H9 (cell line): ENCODE measurements around the gene HDAC3. TPM values are rescaled to one million over a fixed set of nuclear protein-coding genes. Genes with fewer than 3 reads are reported as not detected.

Experiments
- DNase-seq: peaks from one replicate; pipeline ENCODE4 v3.0.0-alpha.2; 2017
- H2AFZ ChIP-seq: one replicate; pipeline ENCODE4 v1.6.1; 2013; ENCODE audit warnings: mild to moderate bottlenecking, low read length, control low read depth, moderate library complexity
- H2AK5ac ChIP-seq: 2 replicates; pipeline ENCODE4 v1.6.1; 2013; ENCODE audit warnings: low read length, control low read depth, mixed read lengths; ENCODE audit not compliant: insufficient read length
- H2BK120ac ChIP-seq: one replicate; pipeline ENCODE4 v1.6.1; 2013; ENCODE audit warnings: low read depth, mild to moderate bottlenecking, low read length, control low read depth, inconsistent platforms; ENCODE audit not compliant: poor library complexity, severe bottlenecking
- H2BK12ac ChIP-seq: 2 replicates; pipeline ENCODE4 v1.6.1; 2013; ENCODE audit warnings: low read length, control low read depth, mixed read lengths, low read depth; ENCODE audit not compliant: insufficient read length
- H2BK15ac ChIP-seq: 2 replicates; pipeline ENCODE4 v1.6.1; 2013; ENCODE audit warnings: low read depth, low read length, control low read depth
- H2BK20ac ChIP-seq: one replicate; pipeline ENCODE4 v1.6.1; 2013; ENCODE audit warnings: low read depth, mild to moderate bottlenecking, low read length, control low read depth, inconsistent platforms; ENCODE audit not compliant: poor library complexity, severe bottlenecking
- H2BK5ac ChIP-seq: 2 replicates; pipeline ENCODE4 v1.6.1; 2013; ENCODE audit warnings: low read length, control low read depth, mixed read lengths; ENCODE audit not compliant: insufficient read length
- H3K14ac ChIP-seq: 2 replicates; pipeline ENCODE4 v1.6.1; 2013; ENCODE audit warnings: low read length, control low read depth; ENCODE audit not compliant: insufficient read depth
- H3K18ac ChIP-seq: 2 replicates; pipeline ENCODE4 v1.6.1; 2013; ENCODE audit warnings: low read depth, mild to moderate bottlenecking, mixed read lengths, low read length, control low read depth; ENCODE audit not compliant: insufficient read length
- H3K23ac ChIP-seq: 2 replicates; pipeline ENCODE4 v1.6.1; 2013; ENCODE audit warnings: low read length, control low read depth, mixed read lengths, low read depth; ENCODE audit not compliant: insufficient read length
- H3K23me2 ChIP-seq: 2 replicates; pipeline ENCODE4 v1.6.1; 2013; ENCODE audit warnings: low read depth, mild to moderate bottlenecking, mixed read lengths, low read length, control low read depth; ENCODE audit not compliant: insufficient read length, poor library complexity, severe bottlenecking
- H3K27ac ChIP-seq: 2 replicates; pipeline ENCODE4 v1.5.1; 2013; ENCODE audit warnings: low read length, control low read depth, mixed read lengths, low read depth; ENCODE audit not compliant: insufficient read length
- H3K27me3 ChIP-seq: 2 replicates; pipeline ENCODE4 v1.6.1; 2013; ENCODE audit warnings: low read length, control low read depth, inconsistent platforms; ENCODE audit not compliant: insufficient read depth
- H3K4ac ChIP-seq: 2 replicates; pipeline ENCODE4 v1.6.1; 2013; ENCODE audit warnings: low read depth, mild to moderate bottlenecking, control low read depth, inconsistent platforms, low read length, moderate library complexity
- H3K4me1 ChIP-seq: 2 replicates; pipeline ENCODE4 v1.6.1; 2013; ENCODE audit warnings: low read length, control low read depth, inconsistent platforms; ENCODE audit not compliant: insufficient read depth
- H3K4me2 ChIP-seq: 2 replicates; pipeline ENCODE4 v1.6.1; 2013; ENCODE audit warnings: low read length, control low read depth, mixed read lengths; ENCODE audit not compliant: insufficient read length, insufficient read depth
- H3K56ac ChIP-seq: 2 replicates; pipeline ENCODE4 v1.6.1; 2013; ENCODE audit warnings: low read depth, mild to moderate bottlenecking, mixed read lengths, low read length, control low read depth; ENCODE audit not compliant: insufficient read length
- H3K79me1 ChIP-seq: 2 replicates; pipeline ENCODE4 v1.6.1; 2013; ENCODE audit warnings: low read depth, mild to moderate bottlenecking, moderate library complexity, low read length, control low read depth, inconsistent platforms; ENCODE audit not compliant: insufficient read depth, poor library complexity, severe bottlenecking
- H3K79me2 ChIP-seq: 2 replicates; pipeline ENCODE4 v1.6.1; 2013; ENCODE audit warnings: low read length, control low read depth, inconsistent platforms; ENCODE audit not compliant: insufficient read depth
- H3K9ac ChIP-seq: 2 replicates; pipeline ENCODE4 v1.6.1; 2013; ENCODE audit warnings: low read length, control low read depth, mixed read lengths; ENCODE audit not compliant: insufficient read length; ENCODE audit errors: extremely low read depth
- H3K9me3 ChIP-seq: one replicate; pipeline ENCODE4 v1.6.1; 2013; ENCODE audit warnings: low read depth, low read length, inconsistent platforms; ENCODE audit not compliant: control insufficient read depth
- H3T11ph ChIP-seq: one replicate; pipeline ENCODE4 v1.6.1; 2013; ENCODE audit warnings: mild to moderate bottlenecking, low read length, control low read depth, inconsistent platforms
- H4K20me1 ChIP-seq: one replicate; pipeline ENCODE4 v1.6.1; 2013; ENCODE audit not compliant: control insufficient read depth, insufficient read length, insufficient read depth
- H4K5ac ChIP-seq: 2 replicates; pipeline ENCODE4 v1.6.1; 2013; ENCODE audit warnings: low read depth, mild to moderate bottlenecking, mixed read lengths, low read length, control low read depth; ENCODE audit not compliant: insufficient read length
- H4K8ac ChIP-seq: replicated peaks from 2 replicates; pipeline ENCODE4 v1.6.1; 2013; ENCODE audit warnings: low read length, control low read depth, mixed read lengths, low read depth; ENCODE audit not compliant: insufficient read length
- H4K91ac ChIP-seq: 2 replicates; pipeline ENCODE4 v1.6.1; 2013; ENCODE audit warnings: low read depth, mild to moderate bottlenecking, moderate library complexity, mixed read lengths, low read length, control low read depth; ENCODE audit not compliant: insufficient read length
- H3K27ac Mint-ChIP-seq, 3 experiments: 2 replicates in 2 of 3; 3 replicates in 1 of 3; pipeline ENCODE4 v1.8.0; 2020 to 2021; ENCODE audit warnings: mixed read lengths in 3 of 3, mild to moderate bottlenecking in 1 of 3, moderate library complexity in 1 of 3
- H3K27me3 Mint-ChIP-seq: 2 replicates; pipeline ENCODE4 v1.8.0; 2021; ENCODE audit warnings: low read depth, mild to moderate bottlenecking, moderate library complexity, mixed read lengths
- H3K36me3 Mint-ChIP-seq, 3 experiments: 2 replicates in 2 of 3; 3 replicates in 1 of 3; pipeline ENCODE4 v1.8.0; 2020 to 2021; ENCODE audit warnings: low read depth in 3 of 3, mixed read lengths in 3 of 3; ENCODE audit not compliant: insufficient read depth in 1 of 3
- H3K4me1 Mint-ChIP-seq, 2 experiments: 2 replicates each; pipeline ENCODE4 v1.8.0; 2020; ENCODE audit warnings: mixed read lengths in 2 of 2
- H3K4me3 Mint-ChIP-seq, 2 experiments: 2 replicates in 1 of 2; 3 replicates in 1 of 2; pipeline ENCODE4 v1.8.0; 2020 to 2021; ENCODE audit warnings: mild to moderate bottlenecking in 2 of 2, mixed read lengths in 2 of 2, moderate library complexity in 1 of 2
- H3K9me3 Mint-ChIP-seq, 2 experiments: 2 replicates in 1 of 2; 3 replicates in 1 of 2; pipeline ENCODE4 v1.8.0; 2020; ENCODE audit warnings: mild to moderate bottlenecking in 2 of 2, mixed read lengths in 2 of 2, moderate library complexity in 1 of 2
- CTCF ChIP-seq: fragments of 200-600 bp; sonication (generic); conservative IDR thresholded peaks from 3 replicates; pipeline ENCODE4 v1.8.0; 2021; ENCODE audit warnings: antibody characterized with exemption, mild to moderate bottlenecking
- total RNA-seq: library from RNA; stranded (reverse); gene quantifications from 2 replicates; pipeline ENCODE4 v1.2.1, GENCODE V29; 2021

Gene HDAC3
- total RNA-seq, 1 experiment from 2014 or later, result 98.3 TPM

DNA sequence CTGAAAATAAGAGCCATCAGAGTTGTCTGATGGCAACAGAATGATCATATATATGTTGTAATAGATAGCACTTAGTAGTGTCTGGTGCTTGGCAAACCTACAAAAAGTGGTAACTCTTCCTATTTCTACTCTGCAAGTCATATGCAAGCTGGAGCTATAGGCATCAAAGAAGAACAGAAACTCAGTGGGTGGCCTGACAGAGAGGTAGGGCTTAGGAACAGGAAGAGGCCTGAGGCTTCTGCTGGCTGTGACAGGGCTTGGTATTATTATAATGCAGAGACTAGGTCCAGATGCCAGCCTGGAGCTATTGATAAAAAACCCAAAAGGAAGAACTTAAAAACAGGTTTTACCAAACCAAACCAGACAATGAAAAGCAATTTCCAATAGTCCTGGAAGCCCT lies 13.5 kb downstream of the HDAC3 start:
- Histone ChIP-seq H2BK120ac (no peak overlapping the region), H3K9ac (no peak overlapping the region), H3K27me3 (no peaks in the 10 kb centered on the region), H3K23ac (no peak overlapping the region), H3K4ac (no peak overlapping the region), H2BK20ac (no peak overlapping the region), H4K91ac (no peak overlapping the region), H2AFZ (no peak overlapping the region), H3K9me3 (no peaks in the 10 kb centered on the region), H2BK5ac (no peak overlapping the region), H2AK5ac (no peak overlapping the region), H3K27ac (no peak overlapping the region), H3K18ac (no peak overlapping the region), H4K5ac (no peak overlapping the region), H3K14ac (no peak overlapping the region), H3K23me2 (no peaks in the 10 kb centered on the region), H4K8ac (no peak overlapping the region), H2BK12ac (no peak overlapping the region), H3K4me2 (no peak overlapping the region), H3K79me2 (no peaks in the 10 kb centered on the region), H3K4me1 (no peaks in the 10 kb centered on the region), H3T11ph (no peak overlapping the region), H4K20me1 (no peaks in the 10 kb centered on the region), H3K56ac (no peak overlapping the region), H3K79me1 (no peaks in the 10 kb centered on the region), H2BK15ac (no peak overlapping the region)
- H3K27me3 Mint-ChIP-seq, result no peaks in the 10 kb centered on the region
- peaks cover 0 to 2% of the 10 kb centered on the region in 2 experiments; a peak in 1 of 5 replicates for H3K9me3 Mint-ChIP-seq
- peak overlapping the region in 1 of 2 experiments; percentile 54; a peak in 2 of 5 replicates for H3K4me3 Mint-ChIP-seq
- H3K27ac Mint-ChIP-seq, result peak overlapping the region; percentile 13 to 68 (median 31); a peak in 4 of 7 replicates
- peaks cover 26 to 64% (median 63%) of the 10 kb centered on the region in 3 experiments; a peak in 6 of 7 replicates for H3K36me3 Mint-ChIP-seq
- DNase-seq, result no peak
- TF ChIP-seq CTCF, result no peak
- H3K4me1 Mint-ChIP-seq, result peaks cover 11 to 13% of the 10 kb centered on the region in 2 experiments
